ENCODE data around the gene ID4.

Gene ID4

GRCh38 chr6:19830171-19830570 lies 7.0 kb upstream of the ID4 start:
- no peak for TF ChIP-seq TAF1 (IDR thresholded peaks at IDR 0.05; ENCODE audit: low read depth)

- TF ChIP-seq FOXM1 (IDR thresholded peaks at IDR 0.05; ENCODE audit: borderline replicate concordance, low read depth) = no peak
- no peak for TF ChIP-seq TAF1 (IDR thresholded peaks at IDR 0.05; ENCODE audit: low read depth)
Observed at GRCh38 chr6:19831358-19831757, 5.8 kb upstream of the ID4 start.

GRCh38 chr6:19833947-19834346 lies 3.2 kb upstream of the ID4 start:
- TF ChIP-seq TAF1 (IDR thresholded peaks at IDR 0.05; ENCODE audit: low read depth) (no peak), MAX (IDR thresholded peaks at IDR 0.05) (no peak), EP300 (IDR thresholded peaks at IDR 0.05; ENCODE audit: borderline replicate concordance) (no peak), YY1 (IDR thresholded peaks at IDR 0.05; ENCODE audit: low read depth) (no peak), CEBPB (IDR thresholded peaks at IDR 0.05) (no peak), CREB1 (IDR thresholded peaks at IDR 0.05; ENCODE audit: low read depth) (no peak), REST (IDR thresholded peaks at IDR 0.05; ENCODE audit: low read depth) (no peak), TCF12 (IDR thresholded peaks at IDR 0.05; ENCODE audit: low read depth) (no peak), RAD21 (IDR thresholded peaks at IDR 0.05; ENCODE audit: low read depth) (no peak), ZBTB7A (IDR thresholded peaks at IDR 0.05; ENCODE audit: low read depth) (no peak), EGR1 (IDR thresholded peaks at IDR 0.05) (no peak), USF1 (IDR thresholded peaks at IDR 0.05) (no peak), FOXM1 (IDR thresholded peaks at IDR 0.05; ENCODE audit: borderline replicate concordance, low read depth) (no peak), NFIC (IDR thresholded peaks at IDR 0.05) (no peak)

- TF ChIP-seq REST (IDR thresholded peaks at IDR 0.05; ENCODE audit: low read depth) (no peak), CEBPB (IDR thresholded peaks at IDR 0.05) (no peak), EGR1 (IDR thresholded peaks at IDR 0.05) (no peak), YY1 (IDR thresholded peaks at IDR 0.05; ENCODE audit: low read depth) (no peak), MAX (IDR thresholded peaks at IDR 0.05) (no peak), CREB1 (IDR thresholded peaks at IDR 0.05; ENCODE audit: low read depth) (no peak), RAD21 (IDR thresholded peaks at IDR 0.05; ENCODE audit: low read depth) (no peak), FOXM1 (IDR thresholded peaks at IDR 0.05; ENCODE audit: borderline replicate concordance, low read depth) (no peak), TEAD4 (IDR thresholded peaks at IDR 0.05) (no peak), NFIC (IDR thresholded peaks at IDR 0.05) (no peak)
Observed at GRCh38 chr6:19834858-19835257, 2.3 kb upstream of the ID4 start.

- TF ChIP-seq NFIC (IDR thresholded peaks at IDR 0.05) = no peak
- TF ChIP-seq REST (IDR thresholded peaks at IDR 0.05; ENCODE audit: low read depth) = no peak
- TF ChIP-seq EGR1 (IDR thresholded peaks at IDR 0.05) = no peak
Observed at GRCh38 chr6:19835605-19836004, 1.6 kb upstream of the ID4 start.

Measured in Ishikawa (cell line).